ENCODE data around the gene NPAS3. TPM values are rescaled to one million over a fixed set of nuclear protein-coding genes. Genes with fewer than 3 reads are reported as not detected.

NPAS3 gene
- total and polyA plus RNA-seq, 2 of the 8 experiments (the other 6 are each of a cell fraction or from before 2014, with no cell fraction given): 0.11 to 0.60 TPM

DNA sequence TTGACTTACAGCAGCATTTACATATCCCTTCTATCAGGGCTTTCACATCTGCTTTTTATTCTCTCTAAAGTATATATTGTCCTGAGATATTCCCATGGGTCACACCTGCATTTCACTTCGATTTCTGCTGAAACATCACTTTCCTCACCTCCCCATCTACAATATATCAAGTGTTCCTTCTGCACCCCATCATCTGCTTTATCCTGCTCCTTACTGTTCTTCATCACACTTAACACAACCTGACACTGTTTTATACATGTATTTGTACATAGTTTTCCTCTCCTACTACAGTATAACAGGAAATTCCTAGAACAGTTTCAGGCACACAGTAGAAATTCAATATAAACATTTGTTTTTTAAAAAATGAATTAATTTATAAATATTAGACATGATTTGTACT is 809.1 kb downstream of the NPAS3 start:
- Histone ChIP-seq H4K20me1 (replicated peaks in 1 of 2; ENCODE audit: control insufficient read depth in 1 of 2, insufficient read depth in 2 of 2, low read length in 2 of 2) (no peaks in the 10 kb centered on the region), H2BK15ac (ENCODE audit: low read length) (no peak overlapping the region), H3K79me1 (ENCODE audit: low read depth, low read length) (no peaks in the 10 kb centered on the region), H2AK5ac (ENCODE audit: low read depth, low read length) (no peak overlapping the region), H2AFZ (ENCODE audit: low read length) (no peak overlapping the region), H2BK120ac (replicated peaks; ENCODE audit: low read depth, low read length) (no peak overlapping the region), H3K27me3 (replicated peaks in 1 of 4; ENCODE audit: control insufficient read depth in 3 of 4, extremely low read depth in 1 of 4, insufficient read depth in 3 of 4, low read length in 3 of 4) (no peaks in the 10 kb centered on the region), H3K23ac (ENCODE audit: insufficient read length) (no peak overlapping the region), H3K14ac (ENCODE audit: insufficient read length) (no peak overlapping the region), H3K9me3 (ENCODE audit: insufficient read depth in 2 of 2, low read depth in 1 of 2, low read length in 1 of 2) (0 out of 4 replicates have a peak, but pooled peaks cover 0 to 3% of the 10 kb centered on the region in 2 experiments), H4K91ac (replicated peaks; ENCODE audit: insufficient read length, low read length) (no peak overlapping the region), H2BK5ac (ENCODE audit: low read depth, low read length) (no peak overlapping the region), H2BK20ac (ENCODE audit: low read length) (no peak overlapping the region), H3K4me2 (ENCODE audit: insufficient read depth in 1 of 2, low read depth in 2 of 2, low read length in 2 of 2) (no peak overlapping the region), H3K36me3 (ENCODE audit: control insufficient read depth in 2 of 4, insufficient read depth in 4 of 4, low read length in 3 of 4) (no peaks in the 10 kb centered on the region), H3K27ac (ENCODE audit: low read depth, low read length) (no peak overlapping the region), H3K23me2 (ENCODE audit: low read depth, low read length) (no peaks in the 10 kb centered on the region), H3K4ac (replicated peaks; ENCODE audit: insufficient read length, low read depth, low read length) (no peak overlapping the region), H4K8ac (ENCODE audit: extremely low read depth, insufficient read depth, low read length) (no peak overlapping the region), H3K4me3 (ENCODE audit: extremely low read depth in 1 of 4, insufficient read depth in 2 of 4, low read depth in 3 of 4, low read length in 4 of 4) (no peak overlapping the region), H4K5ac (ENCODE audit: insufficient read length, low read depth, low read length) (no peak overlapping the region), H3K18ac (ENCODE audit: extremely low read depth, low read length) (no peak overlapping the region), H3K79me2 (ENCODE audit: control insufficient read depth in 1 of 2, insufficient read depth in 2 of 2, low read length in 2 of 2) (no peaks in the 10 kb centered on the region), H3K9ac (replicated peaks in 1 of 4; ENCODE audit: extremely low read depth in 1 of 4, low read depth in 3 of 4, low read length in 3 of 4) (no peak overlapping the region), H2BK12ac (ENCODE audit: low read depth, low read length) (no peak overlapping the region), H3K56ac (replicated peaks; ENCODE audit: insufficient read length, low read depth, low read length) (no peak overlapping the region), H3K4me1 (replicated peaks in 1 of 4; ENCODE audit: control insufficient read depth in 3 of 4, insufficient read depth in 4 of 4, low read length in 3 of 4) (no peaks in the 10 kb centered on the region)
- POLR2A ChIA-PET (ENCODE audit: partially characterized antibody): no interaction called here
- DNase-seq (ENCODE audit: low read depth in 1 of 2, low spot score in 2 of 2) (no peak), FAIRE-seq (no peak)
- WGBS, 2 experiments (ENCODE audit: extremely low coverage in 1 of 2, insufficient coverage in 1 of 2, insufficient read length in 1 of 2, insufficient replicate concordance in 2 of 2, low coverage in 1 of 2, low lambda C conversion rate in 2 of 2, missing lambda C conversion rate in 1 of 2): 92% methylated on average over 1 of the region's 1 CpG; no CpG with 5 or more reads in 1 of the 2 experiments
- CTCF ChIA-PET (ENCODE audit: partially characterized antibody): no interaction called here
- no peak for TF ChIP-seq CTBP2 (IDR thresholded peaks at IDR 0.05; ENCODE audit: borderline replicate concordance, insufficient read depth, insufficient read length, low read length)
- no peak for TF ChIP-seq TCF12 (IDR thresholded peaks at IDR 0.05; ENCODE audit: low read depth, low read length)
- TF ChIP-seq, protein P1, sequence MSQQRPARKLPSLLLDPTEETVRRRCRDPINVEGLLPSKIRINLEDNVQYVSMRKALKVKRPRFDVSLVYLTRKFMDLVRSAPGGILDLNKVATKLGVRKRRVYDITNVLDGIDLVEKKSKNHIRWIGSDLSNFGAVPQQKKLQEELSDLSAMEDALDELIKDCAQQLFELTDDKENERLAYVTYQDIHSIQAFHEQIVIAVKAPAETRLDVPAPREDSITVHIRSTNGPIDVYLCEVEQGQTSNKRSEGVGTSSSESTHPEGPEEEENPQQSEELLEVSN (IDR thresholded peaks at IDR 0.05): no peak
- no peak for TF ChIP-seq PHF8 (conservative IDR thresholded peaks at IDR 0.05; ENCODE audit: low read depth, low read length)
- no peak for TF ChIP-seq SUZ12 (IDR thresholded peaks at IDR 0.05; ENCODE audit: low read length)
- no peak for TF ChIP-seq SIX5 (IDR thresholded peaks at IDR 0.05; ENCODE audit: low read depth, low read length)
- no peak for TF ChIP-seq TBP (IDR thresholded peaks at IDR 0.05; ENCODE audit: low read depth, low read length)
- no peak for TF ChIP-seq TAF7 (optimal IDR thresholded peaks at IDR 0.05; ENCODE audit: borderline replicate concordance, low read depth, low read length)
- TF ChIP-seq SP2 (IDR thresholded peaks at IDR 0.05; ENCODE audit: low read length): no peak
- TF ChIP-seq, protein P2, sequence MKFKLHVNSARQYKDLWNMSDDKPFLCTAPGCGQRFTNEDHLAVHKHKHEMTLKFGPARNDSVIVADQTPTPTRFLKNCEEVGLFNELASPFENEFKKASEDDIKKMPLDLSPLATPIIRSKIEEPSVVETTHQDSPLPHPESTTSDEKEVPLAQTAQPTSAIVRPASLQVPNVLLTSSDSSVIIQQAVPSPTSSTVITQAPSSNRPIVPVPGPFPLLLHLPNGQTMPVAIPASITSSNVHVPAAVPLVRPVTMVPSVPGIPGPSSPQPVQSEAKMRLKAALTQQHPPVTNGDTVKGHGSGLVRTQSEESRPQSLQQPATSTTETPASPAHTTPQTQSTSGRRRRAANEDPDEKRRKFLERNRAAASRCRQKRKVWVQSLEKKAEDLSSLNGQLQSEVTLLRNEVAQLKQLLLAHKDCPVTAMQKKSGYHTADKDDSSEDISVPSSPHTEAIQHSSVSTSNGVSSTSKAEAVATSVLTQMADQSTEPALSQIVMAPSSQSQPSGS (IDR thresholded peaks at IDR 0.05; ENCODE audit: low read length): no peak
- no peak for TF ChIP-seq RXRA (IDR thresholded peaks at IDR 0.05; ENCODE audit: insufficient read depth, low read depth, low read length)
- TF ChIP-seq EZH2 (IDR thresholded peaks at IDR 0.05; ENCODE audit: low read depth, low read length, severe bottlenecking): no peak

Data from H1 (cell line).